GM19193 (cell line): ENCODE data around the gene COLEC12.

Experiments used
- POLR2A ChIP-seq: IDR thresholded peaks from 4 replicates; pipeline ENCODE4 v1.6.1; 2011; ENCODE audit not compliant: insufficient read depth, insufficient read length; ENCODE audit errors: extremely low read depth

COLEC12 gene

GRCh38 chr18:446941-447560 is 53.5 kb downstream of the COLEC12 start:
- no peak for TF ChIP-seq POLR2A

GRCh38 chr18:445055-445454 is 55.4 kb downstream of the COLEC12 start:
- TF ChIP-seq POLR2A = no peak

GRCh38 chr18:438571-438970 is 61.9 kb downstream of the COLEC12 start:
- no peak for TF ChIP-seq POLR2A

- TF ChIP-seq POLR2A = no peak
These were observed 64.6 kb downstream of the COLEC12 start for GRCh38 chr18:435940-436339.

- no peak for TF ChIP-seq POLR2A
These were observed 66.1 kb downstream of the COLEC12 start for GRCh38 chr18:434410-434809.

- TF ChIP-seq POLR2A = no peak
These were observed 66.5 kb downstream of the COLEC12 start for GRCh38 chr18:433960-434359.

- no peak for TF ChIP-seq POLR2A
These were observed 67.2 kb downstream of the COLEC12 start for GRCh38 chr18:433298-433697.

- no peak for TF ChIP-seq POLR2A
These were observed 67.7 kb downstream of the COLEC12 start for GRCh38 chr18:432791-433190.

- TF ChIP-seq POLR2A = no peak
These were observed 71.5 kb downstream of the COLEC12 start for GRCh38 chr18:429030-429429.

GRCh38 chr18:427005-427404 is 73.5 kb downstream of the COLEC12 start:
- TF ChIP-seq POLR2A = no peak

GRCh38 chr18:425106-425745 is 75.3 kb downstream of the COLEC12 start:
- TF ChIP-seq POLR2A = no peak

GRCh38 chr18:424668-425067 is 75.8 kb downstream of the COLEC12 start:
- TF ChIP-seq POLR2A = no peak

GRCh38 chr18:424071-424661 is 76.3 kb downstream of the COLEC12 start:
- TF ChIP-seq POLR2A = no peak

- no peak for TF ChIP-seq POLR2A
These were observed 77.5 kb downstream of the COLEC12 start for GRCh38 chr18:422966-423365.

- no peak for TF ChIP-seq POLR2A
These were observed 79.0 kb downstream of the COLEC12 start for GRCh38 chr18:421247-422155.
